MM.1S (cell line): ENCODE data around the gene PPP1CA.

Experiments
- DNase-seq: peaks from one replicate; pipeline ENCODE4 v3.0.0-alpha.2; 2015
- H2AFZ ChIP-seq: fragments of 300-600 bp; sonication (generic); 2 replicates; pipeline ENCODE4 v1.6.0; 2016; ENCODE audit warnings: antibody characterized with exemption, low read length
- H3F3A ChIP-seq: fragments of 300-600 bp; sonication (generic); 2 replicates; pipeline ENCODE4 v1.6.1; 2016; ENCODE audit warnings: mild to moderate bottlenecking, antibody characterized with exemption, low read length, moderate library complexity, mixed read lengths; ENCODE audit not compliant: insufficient read depth
- H3K27ac ChIP-seq: fragments of 300-600 bp; sonication (generic); 2 replicates; pipeline ENCODE4 v1.5.1; 2016; ENCODE audit warnings: mild to moderate bottlenecking, low read length
- H3K27me3 ChIP-seq: fragments of 300-600 bp; sonication (generic); replicated peaks from 2 replicates; pipeline ENCODE4 v1.6.0; 2016; ENCODE audit warnings: low read length; ENCODE audit not compliant: insufficient read depth
- H3K36me3 ChIP-seq: fragments of 300-600 bp; sonication (generic); replicated peaks from 2 replicates; pipeline ENCODE4 v1.6.1; 2016; ENCODE audit warnings: mild to moderate bottlenecking, low read length, mixed read lengths; ENCODE audit not compliant: insufficient read depth
- H3K4me1 ChIP-seq: fragments of 300-600 bp; sonication (generic); 2 replicates; pipeline ENCODE4 v1.6.1; 2016; ENCODE audit warnings: low read length, mixed read lengths
- H3K4me2 ChIP-seq: fragments of 300-600 bp; sonication (generic); 2 replicates; pipeline ENCODE4 v1.6.0; 2016; ENCODE audit warnings: low read depth, low read length
- H3K4me3 ChIP-seq: fragments of 300-600 bp; sonication (generic); 2 replicates; pipeline ENCODE4 v1.5.1; 2016; ENCODE audit warnings: low read length, mixed read lengths
- H3K79me2 ChIP-seq: fragments of 300-600 bp; sonication (generic); 2 replicates; pipeline ENCODE4 v1.6.1; 2016; ENCODE audit warnings: mixed run types, low read length, mixed read lengths
- H3K9ac ChIP-seq: fragments of 300-600 bp; sonication (generic); 2 replicates; pipeline ENCODE4 v1.6.1; 2016; ENCODE audit warnings: low read length, mixed read lengths
- H3K9me2 ChIP-seq: fragments of 300-600 bp; sonication (generic); replicated peaks from 2 replicates; pipeline ENCODE4 v1.6.1; 2016; ENCODE audit warnings: mild to moderate bottlenecking, low read length, mixed read lengths; ENCODE audit not compliant: insufficient read depth
- H3K9me3 ChIP-seq: fragments of 300-600 bp; sonication (generic); replicated peaks from 2 replicates; pipeline ENCODE4 v1.6.1; 2016; ENCODE audit warnings: mild to moderate bottlenecking, low read length, mixed read lengths; ENCODE audit not compliant: insufficient read depth
- H4K20me1 ChIP-seq: fragments of 300-600 bp; sonication (generic); 2 replicates; pipeline ENCODE4 v1.6.1; 2016; ENCODE audit warnings: mild to moderate bottlenecking, low read length, moderate library complexity, mixed read lengths; ENCODE audit not compliant: insufficient read depth
- CTCF ChIP-seq: fragments of 300-600 bp; sonication (generic); IDR thresholded peaks from 2 replicates; pipeline ENCODE4 v1.5.1; 2016; ENCODE audit warnings: antibody characterized with exemption, low read length, mixed read lengths
- EZH2 ChIP-seq: fragments of 300-600 bp; sonication (generic); optimal IDR thresholded peaks from 2 replicates; pipeline ENCODE3; 2017; ENCODE audit warnings: low read depth, mild to moderate bottlenecking, antibody characterized with exemption, low read length, mixed read lengths
- EZH2phosphoT487 ChIP-seq: fragments of 300-600 bp; sonication (generic); IDR thresholded peaks from 2 replicates; pipeline ENCODE4 v1.6.1; 2018; ENCODE audit warnings: antibody characterized with exemption, low read length

The PPP1CA gene

GRCh38 chr11:67353317-67354074, 48.2 kb downstream of the PPP1CA start, which contains the start of gene POLD4:
POLD4 (minus strand) TSS chr11:67353546; CDS start chr11:67353399, 147 bp downstream.
- Histone ChIP-seq H3K9me3 (no peaks in the 10 kb centered on the region), H4K20me1 (no peaks in the 10 kb centered on the region), H3K27ac (peak within 1 kb of the TSS; percentile 99), H3K4me1 (peaks cover 36% of the 10 kb centered on the region), H3K36me3 (no peaks in the 10 kb centered on the region), H3F3A (peaks cover 26% of the 10 kb centered on the region), H3K79me2 (peaks cover 8% of the 10 kb centered on the region; the same call in 1 of the 2 replicates), H3K9ac (peak within 1 kb of the TSS; percentile 90), H3K27me3 (no peaks in the 10 kb centered on the region), H2AFZ (peak within 1 kb of the TSS; percentile 83), H3K4me3 (peak within 1 kb of the TSS; percentile 91), H3K9me2 (no peaks in the 10 kb centered on the region), H3K4me2 (peak within 1 kb of the TSS; percentile 98)
- TF ChIP-seq CTCF = no peak
- no peak for TF ChIP-seq EZH2phosphoT487
- TF ChIP-seq EZH2 = no peak
- DNase-seq = peak; percentile 96

GRCh38 chr11:67352546-67353316, 48.9 kb downstream of the PPP1CA start:
- DNase-seq = peak; percentile 81
- Histone ChIP-seq H3K27ac (peak overlapping the region; percentile 99), H3K4me1 (peaks cover 36% of the 10 kb centered on the region), H2AFZ (peak overlapping the region; percentile 83), H3K4me3 (peak overlapping the region; percentile 91), H3K36me3 (no peaks in the 10 kb centered on the region), H3K9me3 (no peaks in the 10 kb centered on the region), H3K9me2 (no peaks in the 10 kb centered on the region), H4K20me1 (no peaks in the 10 kb centered on the region), H3K79me2 (peaks cover 8% of the 10 kb centered on the region; the same call in 1 of the 2 replicates), H3F3A (peaks cover 26% of the 10 kb centered on the region), H3K9ac (peak overlapping the region; percentile 90), H3K27me3 (no peaks in the 10 kb centered on the region), H3K4me2 (peak overlapping the region; percentile 98)
- TF ChIP-seq EZH2 = no peak
- no peak for TF ChIP-seq CTCF
- TF ChIP-seq EZH2phosphoT487 = no peak

GRCh38 chr11:67351275-67352005, 50.2 kb downstream of the PPP1CA start:
- Histone ChIP-seq H3K27ac (no peak overlapping the region), H3K4me2 (peak overlapping the region; percentile 39; the same call in 1 of the 2 replicates), H3F3A (peaks cover 26% of the 10 kb centered on the region), H3K4me3 (no peak overlapping the region), H3K9me3 (no peaks in the 10 kb centered on the region), H3K79me2 (peaks cover 8% of the 10 kb centered on the region; the same call in 1 of the 2 replicates), H3K9me2 (no peaks in the 10 kb centered on the region), H4K20me1 (no peaks in the 10 kb centered on the region), H3K4me1 (peaks cover 33% of the 10 kb centered on the region), H3K27me3 (no peaks in the 10 kb centered on the region), H2AFZ (peak overlapping the region; percentile 19; the same call in 1 of the 2 replicates), H3K9ac (no peak overlapping the region), H3K36me3 (no peaks in the 10 kb centered on the region)
- TF ChIP-seq CTCF (peak; percentile 92), EZH2phosphoT487 (no peak)
- DNase-seq = peak; percentile 76
